ENCODE data around the gene AGO1.

GRCh38 chr1:35838693-35839245 lies 44.2 kb upstream of the AGO1 start:
- TF ChIP-seq CTCF (IDR thresholded peaks at IDR 0.05), result no peak
- no peak for TF ChIP-seq POLR2A (IDR thresholded peaks at IDR 0.05)

Measured in heart left ventricle (tissue), 13 donors.